HepG2 (cell line): ENCODE results near the gene RPS6KA3. TPM values are rescaled to one million over a fixed set of nuclear protein-coding genes. Genes with fewer than 3 reads are reported as not detected.

ENCODE experiments used
- BHLHE40 ChIP-seq: IDR thresholded peaks from 2 replicates; pipeline ENCODE4 v1.6.1; 2011; ENCODE audit warnings: low read length, improper control_type of control experiment
- MAX ChIP-seq: IDR thresholded peaks from 2 replicates; pipeline ENCODE4 v1.6.1; 2012; ENCODE audit warnings: inconsistent platforms
- RBFOX2 ChIP-seq: fragments of 200-400 bp; formaldehyde crosslinking; IDR thresholded peaks from 2 replicates; pipeline ENCODE4 v1.6.1; 2017; ENCODE audit warnings: low read depth, mild to moderate bottlenecking, low read length
- TFDP1 ChIP-seq: IDR thresholded peaks from 2 replicates; pipeline ENCODE4 v1.6.1; 2016; ENCODE audit warnings: missing compliant biosample characterization, missing genetic modification reagents, borderline replicate concordance
- polyA plus RNA-seq, 8 experiments: library from polyadenylated mRNA; depleted of rRNA in 3 of 8; stranded (reverse) in 7 of 8; unstranded in 1 of 8; fragments of >200 nt; fragmentation: Illumina TruSeq in 4 of 8; extraction: Trizol in 4 of 8; gene quantifications; 2 replicates each; pipeline versions ENCODE4 v1.2.1 to v1.2.3, GENCODE V29; 2011 to 2016; ENCODE audit warnings: low read depth in 4 of 8, missing spikeins in 1 of 8, mixed read lengths in 1 of 8; ENCODE audit not compliant: insufficient read depth in 1 of 8
- total RNA-seq, 5 experiments: library from RNA; depleted of rRNA; stranded (reverse); fragments of >200 nt; fragmentation: Illumina TruSeq; extraction: Trizol; gene quantifications; 2 replicates each; pipeline ENCODE4 v1.2.3, GENCODE V29; 2016; ENCODE audit warnings: low read depth in 1 of 5
- TF ChIP-seq, protein P1 (sequence below): sonication (generic); formaldehyde crosslinking; IDR thresholded peaks from 2 replicates; pipeline ENCODE4 v1.4.0; 2020; ENCODE audit warnings: missing genetic modification reagents, borderline replicate concordance
- TF ChIP-seq, protein P2 (sequence below): sonication (generic); formaldehyde crosslinking; IDR thresholded peaks from 2 replicates; pipeline ENCODE4 v1.5.1; 2020; ENCODE audit warnings: mild to moderate bottlenecking, missing genetic modification reagents, moderate library complexity
- TF ChIP-seq, protein P3 (sequence below): sonication (generic); formaldehyde crosslinking; conservative IDR thresholded peaks from 2 replicates; pipeline ENCODE4 v1.8.1; 2023; ENCODE audit warnings: missing genetic modification reagents
- TF ChIP-seq, protein P4 (sequence below), 2 experiments: sonication (generic) in 1 of 2; formaldehyde crosslinking in 1 of 2; IDR thresholded peaks; 2 replicates each; pipeline versions ENCODE4 v1.6.1 to v1.9.0; 2014 to 2022; ENCODE audit warnings: antibody characterized with exemption in 1 of 2, borderline replicate concordance in 1 of 2, inconsistent platforms in 1 of 2, low read depth in 1 of 2, missing genetic modification reagents in 1 of 2

RPS6KA3 gene
- total and polyA plus RNA-seq, 2 of the 13 experiments (the other 11 are each of a cell fraction or from before 2014, with no cell fraction given): 314 to 357 TPM

DNA sequence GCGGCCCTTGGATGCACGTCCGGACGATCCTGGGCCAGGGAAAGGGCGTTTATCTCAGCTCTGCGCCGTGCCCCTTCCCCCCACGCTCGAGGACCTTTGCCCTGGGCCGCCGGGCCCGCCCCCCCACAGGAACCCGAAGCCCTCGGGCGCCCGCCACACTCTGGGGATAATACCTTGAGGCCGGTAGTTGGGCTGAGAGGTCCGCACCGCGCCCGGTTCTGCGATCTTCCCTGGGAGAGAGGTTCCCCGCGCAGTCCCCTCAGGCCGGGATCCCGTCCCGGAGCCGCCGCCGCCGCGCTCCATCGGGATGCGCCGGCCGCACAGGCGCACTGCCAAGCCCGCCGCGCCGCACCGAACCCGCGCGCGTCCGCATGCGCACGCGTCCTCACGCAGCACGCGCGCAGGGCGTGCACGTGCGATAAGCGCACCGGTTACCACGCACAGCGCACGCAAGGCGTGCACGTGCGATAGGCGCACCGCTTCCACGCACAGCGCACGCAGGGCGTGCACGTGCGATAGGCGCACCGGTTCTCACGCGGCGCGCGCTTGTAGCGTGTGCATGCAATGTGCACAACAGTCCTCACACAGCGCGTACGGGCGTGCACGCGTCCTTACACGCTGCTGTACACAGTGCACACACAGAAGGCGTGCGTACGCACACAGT lies 150.0 kb downstream of the RPS6KA3 start, which contains the start of gene MAP7D2 (continued):
- TF ChIP-seq, protein P1, sequence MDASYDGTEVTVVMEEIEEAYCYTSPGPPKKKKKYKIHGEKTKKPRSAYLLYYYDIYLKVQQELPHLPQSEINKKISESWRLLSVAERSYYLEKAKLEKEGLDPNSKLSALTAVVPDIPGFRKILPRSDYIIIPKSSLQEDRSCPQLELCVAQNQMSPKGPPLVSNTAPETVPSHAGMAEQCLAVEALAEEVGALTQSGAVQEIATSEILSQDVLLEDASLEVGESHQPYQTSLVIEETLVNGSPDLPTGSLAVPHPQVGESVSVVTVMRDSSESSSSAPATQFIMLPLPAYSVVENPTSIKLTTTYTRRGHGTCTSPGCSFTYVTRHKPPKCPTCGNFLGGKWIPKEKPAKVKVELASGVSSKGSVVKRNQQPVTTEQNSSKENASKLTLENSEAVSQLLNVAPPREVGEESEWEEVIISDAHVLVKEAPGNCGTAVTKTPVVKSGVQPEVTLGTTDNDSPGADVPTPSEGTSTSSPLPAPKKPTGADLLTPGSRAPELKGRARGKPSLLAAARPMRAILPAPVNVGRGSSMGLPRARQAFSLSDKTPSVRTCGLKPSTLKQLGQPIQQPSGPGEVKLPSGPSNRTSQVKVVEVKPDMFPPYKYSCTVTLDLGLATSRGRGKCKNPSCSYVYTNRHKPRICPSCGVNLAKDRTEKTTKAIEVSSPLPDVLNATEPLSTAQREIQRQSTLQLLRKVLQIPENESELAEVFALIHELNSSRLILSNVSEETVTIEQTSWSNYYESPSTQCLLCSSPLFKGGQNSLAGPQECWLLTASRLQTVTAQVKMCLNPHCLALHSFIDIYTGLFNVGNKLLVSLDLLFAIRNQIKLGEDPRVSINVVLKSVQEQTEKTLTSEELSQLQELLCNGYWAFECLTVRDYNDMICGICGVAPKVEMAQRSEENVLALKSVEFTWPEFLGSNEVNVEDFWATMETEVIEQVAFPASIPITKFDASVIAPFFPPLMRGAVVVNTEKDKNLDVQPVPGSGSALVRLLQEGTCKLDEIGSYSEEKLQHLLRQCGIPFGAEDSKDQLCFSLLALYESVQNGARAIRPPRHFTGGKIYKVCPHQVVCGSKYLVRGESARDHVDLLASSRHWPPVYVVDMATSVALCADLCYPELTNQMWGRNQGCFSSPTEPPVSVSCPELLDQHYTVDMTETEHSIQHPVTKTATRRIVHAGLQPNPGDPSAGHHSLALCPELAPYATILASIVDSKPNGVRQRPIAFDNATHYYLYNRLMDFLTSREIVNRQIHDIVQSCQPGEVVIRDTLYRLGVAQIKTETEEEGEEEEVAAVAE: no peak
- TF ChIP-seq, protein P2, sequence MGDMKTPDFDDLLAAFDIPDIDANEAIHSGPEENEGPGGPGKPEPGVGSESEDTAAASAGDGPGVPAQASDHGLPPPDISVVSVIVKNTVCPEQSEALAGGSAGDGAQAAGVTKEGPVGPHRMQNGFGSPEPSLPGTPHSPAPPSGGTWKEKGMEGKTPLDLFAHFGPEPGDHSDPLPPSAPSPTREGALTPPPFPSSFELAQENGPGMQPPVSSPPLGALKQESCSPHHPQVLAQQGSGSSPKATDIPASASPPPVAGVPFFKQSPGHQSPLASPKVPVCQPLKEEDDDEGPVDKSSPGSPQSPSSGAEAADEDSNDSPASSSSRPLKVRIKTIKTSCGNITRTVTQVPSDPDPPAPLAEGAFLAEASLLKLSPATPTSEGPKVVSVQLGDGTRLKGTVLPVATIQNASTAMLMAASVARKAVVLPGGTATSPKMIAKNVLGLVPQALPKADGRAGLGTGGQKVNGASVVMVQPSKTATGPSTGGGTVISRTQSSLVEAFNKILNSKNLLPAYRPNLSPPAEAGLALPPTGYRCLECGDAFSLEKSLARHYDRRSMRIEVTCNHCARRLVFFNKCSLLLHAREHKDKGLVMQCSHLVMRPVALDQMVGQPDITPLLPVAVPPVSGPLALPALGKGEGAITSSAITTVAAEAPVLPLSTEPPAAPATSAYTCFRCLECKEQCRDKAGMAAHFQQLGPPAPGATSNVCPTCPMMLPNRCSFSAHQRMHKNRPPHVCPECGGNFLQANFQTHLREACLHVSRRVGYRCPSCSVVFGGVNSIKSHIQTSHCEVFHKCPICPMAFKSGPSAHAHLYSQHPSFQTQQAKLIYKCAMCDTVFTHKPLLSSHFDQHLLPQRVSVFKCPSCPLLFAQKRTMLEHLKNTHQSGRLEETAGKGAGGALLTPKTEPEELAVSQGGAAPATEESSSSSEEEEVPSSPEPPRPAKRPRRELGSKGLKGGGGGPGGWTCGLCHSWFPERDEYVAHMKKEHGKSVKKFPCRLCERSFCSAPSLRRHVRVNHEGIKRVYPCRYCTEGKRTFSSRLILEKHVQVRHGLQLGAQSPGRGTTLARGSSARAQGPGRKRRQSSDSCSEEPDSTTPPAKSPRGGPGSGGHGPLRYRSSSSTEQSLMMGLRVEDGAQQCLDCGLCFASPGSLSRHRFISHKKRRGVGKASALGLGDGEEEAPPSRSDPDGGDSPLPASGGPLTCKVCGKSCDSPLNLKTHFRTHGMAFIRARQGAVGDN (CRISPR knock-in tag): peak; percentile 71
- TF ChIP-seq, protein P3, sequence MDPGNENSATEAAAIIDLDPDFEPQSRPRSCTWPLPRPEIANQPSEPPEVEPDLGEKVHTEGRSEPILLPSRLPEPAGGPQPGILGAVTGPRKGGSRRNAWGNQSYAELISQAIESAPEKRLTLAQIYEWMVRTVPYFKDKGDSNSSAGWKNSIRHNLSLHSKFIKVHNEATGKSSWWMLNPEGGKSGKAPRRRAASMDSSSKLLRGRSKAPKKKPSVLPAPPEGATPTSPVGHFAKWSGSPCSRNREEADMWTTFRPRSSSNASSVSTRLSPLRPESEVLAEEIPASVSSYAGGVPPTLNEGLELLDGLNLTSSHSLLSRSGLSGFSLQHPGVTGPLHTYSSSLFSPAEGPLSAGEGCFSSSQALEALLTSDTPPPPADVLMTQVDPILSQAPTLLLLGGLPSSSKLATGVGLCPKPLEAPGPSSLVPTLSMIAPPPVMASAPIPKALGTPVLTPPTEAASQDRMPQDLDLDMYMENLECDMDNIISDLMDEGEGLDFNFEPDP (CRISPR knock-in tag): 0 out of 2 replicates have a peak, but pooled peaks have one; percentile 27
- TF ChIP-seq BHLHE40 (peak; percentile 75), RBFOX2 (peak; percentile 65), MAX (peak; percentile 81), TFDP1 (CRISPR knock-in tag) (peak; percentile 43; the same call in 1 of the 2 replicates)
- TF ChIP-seq, protein P4, sequence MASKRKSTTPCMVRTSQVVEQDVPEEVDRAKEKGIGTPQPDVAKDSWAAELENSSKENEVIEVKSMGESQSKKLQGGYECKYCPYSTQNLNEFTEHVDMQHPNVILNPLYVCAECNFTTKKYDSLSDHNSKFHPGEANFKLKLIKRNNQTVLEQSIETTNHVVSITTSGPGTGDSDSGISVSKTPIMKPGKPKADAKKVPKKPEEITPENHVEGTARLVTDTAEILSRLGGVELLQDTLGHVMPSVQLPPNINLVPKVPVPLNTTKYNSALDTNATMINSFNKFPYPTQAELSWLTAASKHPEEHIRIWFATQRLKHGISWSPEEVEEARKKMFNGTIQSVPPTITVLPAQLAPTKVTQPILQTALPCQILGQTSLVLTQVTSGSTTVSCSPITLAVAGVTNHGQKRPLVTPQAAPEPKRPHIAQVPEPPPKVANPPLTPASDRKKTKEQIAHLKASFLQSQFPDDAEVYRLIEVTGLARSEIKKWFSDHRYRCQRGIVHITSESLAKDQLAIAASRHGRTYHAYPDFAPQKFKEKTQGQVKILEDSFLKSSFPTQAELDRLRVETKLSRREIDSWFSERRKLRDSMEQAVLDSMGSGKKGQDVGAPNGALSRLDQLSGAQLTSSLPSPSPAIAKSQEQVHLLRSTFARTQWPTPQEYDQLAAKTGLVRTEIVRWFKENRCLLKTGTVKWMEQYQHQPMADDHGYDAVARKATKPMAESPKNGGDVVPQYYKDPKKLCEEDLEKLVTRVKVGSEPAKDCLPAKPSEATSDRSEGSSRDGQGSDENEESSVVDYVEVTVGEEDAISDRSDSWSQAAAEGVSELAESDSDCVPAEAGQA (IDR thresholded peaks at IDR 0.05; ENCODE audit: low read depth): no peak; the same call in 1 of the 2 replicates
- TF ChIP-seq, protein P4 (CRISPR knock-in tag; IDR thresholded peaks at IDR 0.05; ENCODE audit: borderline replicate concordance): no peak
